Heart right ventricle (tissue), 16 donors: Measurements from ENCODE around the gene ROS1. TPM values are rescaled to one million over a fixed set of nuclear protein-coding genes. Genes with fewer than 3 reads are reported as not detected.

Experiments
- ATAC-seq, 8 donors: fragments of 200-7000 bp; cut with Tn5 transposase; one replicate each; pipeline ENCODE4 v1.9.1; 2020; ENCODE audit warnings: mild to moderate bottlenecking in 8 of 8, moderate library complexity in 8 of 8, moderate number of reproducible peaks in 1 of 8
- DNase-seq, 2 donors: peaks; one replicate each; pipeline ENCODE4 v3.0.0-alpha.2; 2020
- H3K27ac ChIP-seq, 10 donors: fragments of 200-600 bp; sonication (generic) in 2 of 10; one replicate each; pipeline versions ENCODE4 v1.5.0 to v1.8.0; 2020 to 2022; ENCODE audit warnings: mild to moderate bottlenecking in 3 of 10
- H3K27me3 ChIP-seq, 7 donors: fragments of 200-600 bp; one replicate each; pipeline ENCODE4 v1.8.0; 2021 to 2022; ENCODE audit warnings: mild to moderate bottlenecking in 2 of 7
- H3K36me3 ChIP-seq, 9 donors: fragments of 200-600 bp; sonication (generic) in 1 of 9; one replicate each; pipeline versions ENCODE4 v1.5.0 to v1.8.0; 2020 to 2022; ENCODE audit warnings: mild to moderate bottlenecking in 2 of 9
- H3K4me1 ChIP-seq, 9 donors: fragments of 200-600 bp; sonication (generic) in 1 of 9; one replicate each; pipeline versions ENCODE4 v1.5.0 to v1.8.0; 2020 to 2022; ENCODE audit warnings: mild to moderate bottlenecking in 4 of 9
- H3K4me3 ChIP-seq, 10 donors: fragments of 200-600 bp; sonication (generic) in 2 of 10; one replicate each; pipeline versions ENCODE4 v1.5.0 to v1.8.0; 2020 to 2022; ENCODE audit warnings: mild to moderate bottlenecking in 7 of 10, moderate library complexity in 2 of 10
- H3K9me3 ChIP-seq, 11 donors: fragments of 200-600 bp in 10 of 11; sonication (generic) in 2 of 11; one replicate each; pipeline versions ENCODE4 v1.5.0 to v1.8.0; 2013 to 2022; ENCODE audit warnings: mild to moderate bottlenecking in 2 of 11, control low read depth in 1 of 11, moderate library complexity in 1 of 11
- WGBS, 2 donors: extraction: QIAGEN DNeasy Blood & Tissue Kit; methylation state at CpG; one replicate each; pipeline ENCODE4 v1.1.7; 2013; ENCODE audit warnings: inconsistent platforms in 1 of 2; 5-methylcytosine and 5-hydroxymethylcytosine counted together
- intact Hi-C, 10 donors: fragments of 100-400 bp; cut with DNase I; formaldehyde crosslinking; loops; one replicate each; pipeline versions ENCODE4 v1.11.1 to v1.14.2; 2022
- polyA plus RNA-seq, 2 donors: library from polyadenylated mRNA; stranded (reverse); fragments of 200-250 nt; gene quantifications; one replicate each; pipeline ENCODE4 v1.2.3, GENCODE V29; 2013
- total RNA-seq, 10 donors: library from RNA; stranded (reverse); fragmentation: NEBNext Ultra II Directional in 3 of 10; extraction: Animal tissue kit (Norgen Biotek cat#: 25700) in 3 of 10; gene quantifications; one replicate each; pipeline versions ENCODE4 v1.2.1 to v1.2.4, GENCODE V29; 2021 to 2023
- TF ChIP-seq, protein P1 (sequence below), 9 donors: fragments of 200-600 bp; sonication (generic) in 2 of 9; IDR thresholded peaks; one replicate each; pipeline versions ENCODE4 v1.5.0 to v1.8.0; 2021 to 2022; ENCODE audit warnings: antibody characterized with exemption in 9 of 9, mild to moderate bottlenecking in 5 of 9, moderate library complexity in 1 of 9
- donor health status: Arrhythmogenic right ventricular cardiomyopathy.
- donor health status: ischemic (EF 13 %, LVEDD 7.1; RV severe dilation, severe dysfunction).
- donor health status: healthy with polysubstance abuse.
- donor health status: DM: no; HTN: yes; CAD: no.
- donor health status: DM: no; HTN: no; CAD: no.
- donor health status: ischemic (EF 25% LVEDD 6.9; RV normal size, moderate dysfunction).
- donor health status: ischemic (EF 25% LVEDD 5.7; RV mildly dilated, moderate dysfunction).
- donor health status: healthy.
- donor health status: DM: yes; HTN: yes; CAD: no.
- donor health status: Ischemic cardiomyopathy.
- donor health status: ischemic (EF 35%, LVEDD 5.7; RV mildly dilated, moderate dysfunction).
- donor health status: nonischemic (EF 11% LVEDD 7.7; RV severe dilation, severe dysfunction).
- donor health status: DM: yes; HTN: yes; CAD: no.
- donor health status: PGD.
- donor health status: ischemic (EF 29% LVEDD 5.4; RV normal size, mild dysfunction).
- donor health status: nonischemic (EF 23%, LVEDD 6.1; RV moderate dilation, normal function).

ROS1 gene
- total and polyA plus RNA-seq, 12 donors = 0.02 to 0.13 (median 0.08) TPM; not detected in 4

DNA sequence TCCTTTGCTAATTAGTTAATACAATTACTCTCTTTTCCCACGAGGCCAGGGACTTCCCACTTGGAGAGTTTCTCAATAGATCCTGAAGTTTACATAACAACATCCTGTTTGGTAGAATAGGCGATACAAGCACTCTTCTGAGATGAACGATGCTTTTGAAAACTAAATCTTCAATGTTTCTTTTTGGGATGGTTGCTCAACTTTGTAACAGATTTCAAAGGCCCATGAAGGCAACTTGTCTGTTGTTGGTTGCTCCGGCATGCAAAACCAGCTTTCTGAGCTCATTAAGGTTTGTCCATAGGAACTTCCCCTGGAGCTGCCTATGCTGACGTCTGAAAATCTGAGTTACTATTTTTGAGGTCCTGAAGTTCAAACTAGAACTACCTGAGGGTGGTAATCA is 25.9 kb upstream of the ROS1 start:
- peaks cover 0 to 14% (median 0%) of the 10 kb centered on the region in 9 donors for H3K4me1 ChIP-seq
- ATAC-seq (no peak), DNase-seq (no peak)
- H3K4me3 ChIP-seq = no peak overlapping the region
- no peaks in the 10 kb centered on the region for H3K9me3 ChIP-seq
- TF ChIP-seq, protein P1, sequence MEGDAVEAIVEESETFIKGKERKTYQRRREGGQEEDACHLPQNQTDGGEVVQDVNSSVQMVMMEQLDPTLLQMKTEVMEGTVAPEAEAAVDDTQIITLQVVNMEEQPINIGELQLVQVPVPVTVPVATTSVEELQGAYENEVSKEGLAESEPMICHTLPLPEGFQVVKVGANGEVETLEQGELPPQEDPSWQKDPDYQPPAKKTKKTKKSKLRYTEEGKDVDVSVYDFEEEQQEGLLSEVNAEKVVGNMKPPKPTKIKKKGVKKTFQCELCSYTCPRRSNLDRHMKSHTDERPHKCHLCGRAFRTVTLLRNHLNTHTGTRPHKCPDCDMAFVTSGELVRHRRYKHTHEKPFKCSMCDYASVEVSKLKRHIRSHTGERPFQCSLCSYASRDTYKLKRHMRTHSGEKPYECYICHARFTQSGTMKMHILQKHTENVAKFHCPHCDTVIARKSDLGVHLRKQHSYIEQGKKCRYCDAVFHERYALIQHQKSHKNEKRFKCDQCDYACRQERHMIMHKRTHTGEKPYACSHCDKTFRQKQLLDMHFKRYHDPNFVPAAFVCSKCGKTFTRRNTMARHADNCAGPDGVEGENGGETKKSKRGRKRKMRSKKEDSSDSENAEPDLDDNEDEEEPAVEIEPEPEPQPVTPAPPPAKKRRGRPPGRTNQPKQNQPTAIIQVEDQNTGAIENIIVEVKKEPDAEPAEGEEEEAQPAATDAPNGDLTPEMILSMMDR (IDR thresholded peaks at IDR 0.05) = no peak
- intact Hi-C loops = loop anchor here in 7 of 10 donors (2.0 to 5.0 kb wide), 6 partner anchors 103 to 155 kb away; partner anchors contain the start of gene GOPC (in 1 of the 7)
- H3K36me3 ChIP-seq = no peaks in the 10 kb centered on the region
- no peak overlapping the region for H3K27ac ChIP-seq
- peaks cover 0 to 17% (median 9%) of the 10 kb centered on the region in 7 donors for H3K27me3 ChIP-seq
- WGBS, 2 donors = 50 to 51% methylated on average over 5 of the region's 5 CpGs

DNA sequence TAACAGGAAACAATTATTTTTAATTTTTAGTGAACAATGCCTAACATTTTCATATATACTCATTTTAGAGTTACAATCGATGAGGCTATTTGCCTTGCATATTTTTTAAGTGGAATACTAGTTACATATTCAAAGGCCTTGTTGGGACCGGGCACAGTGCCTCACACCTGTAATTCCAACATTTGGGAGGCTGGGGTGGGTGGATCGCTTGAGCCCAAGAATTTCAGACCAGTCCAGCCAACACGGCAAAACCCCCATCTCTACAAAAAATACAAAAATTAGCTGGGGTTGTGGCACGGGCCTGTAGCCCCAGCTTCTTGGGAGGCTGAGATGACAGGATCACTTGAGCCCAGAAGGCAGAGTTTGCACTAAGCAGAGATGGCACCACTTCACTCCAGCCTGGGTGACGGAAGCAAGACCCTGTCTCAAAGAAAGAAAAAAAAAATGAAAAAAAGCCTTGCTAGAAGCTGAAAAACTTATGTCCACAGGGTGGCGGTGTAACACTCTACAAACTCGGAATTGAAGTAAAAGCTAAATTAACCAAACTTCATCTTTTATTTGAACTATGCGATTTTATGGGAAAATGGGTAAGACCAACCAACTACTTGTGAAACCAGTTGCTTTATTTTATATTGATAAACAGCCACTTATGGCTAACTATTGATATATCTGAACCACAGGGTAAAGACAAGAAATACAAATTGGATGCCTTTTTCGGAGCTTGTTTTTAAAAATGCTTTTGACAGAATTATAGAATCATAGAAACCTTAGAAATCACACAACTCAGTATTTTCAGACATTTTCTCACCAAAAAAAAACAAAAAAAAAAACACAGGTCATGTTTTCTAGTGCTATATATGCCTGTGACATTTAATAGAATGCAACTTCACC is 24.1 kb upstream of the ROS1 start:
- DNase-seq = peak in 1 of 2 donors; percentile 58
- WGBS, 2 donors = 41 to 45% methylated on average over 10 of the region's 10 CpGs

DNA sequence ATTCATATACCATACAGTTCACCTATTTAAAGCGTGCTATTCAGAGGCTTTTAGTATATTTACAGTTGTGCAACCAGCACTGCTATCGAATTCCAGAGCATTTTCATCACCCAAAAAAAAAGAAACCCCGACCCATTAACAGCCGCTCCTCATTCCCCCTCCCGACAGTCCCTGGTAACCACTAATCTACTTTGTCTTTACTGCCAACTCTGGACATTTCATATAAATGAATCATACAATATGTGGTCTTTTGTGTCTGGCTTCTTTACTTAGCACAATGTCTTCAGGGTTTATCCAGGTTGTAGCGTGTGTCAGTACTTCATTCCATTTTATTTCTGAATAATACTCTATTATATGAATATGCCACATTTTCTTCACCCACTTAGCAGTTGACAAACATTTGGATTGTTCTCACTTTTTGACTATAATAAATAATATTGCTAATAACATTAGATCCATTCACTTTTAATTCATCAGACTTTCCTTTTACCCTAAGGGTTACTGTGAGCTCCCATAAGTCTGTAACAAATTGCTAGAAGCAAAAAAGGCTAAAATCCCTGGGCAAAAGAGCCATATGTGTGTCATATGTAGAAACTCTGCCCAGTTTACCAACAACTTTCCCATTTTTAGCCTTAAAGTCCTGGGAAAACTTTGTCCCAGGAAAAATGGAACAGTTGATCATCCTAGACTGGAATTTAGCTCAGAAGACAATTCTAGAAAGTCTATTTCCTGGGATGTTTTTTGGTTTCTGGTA is 23.2 kb upstream of the ROS1 start:
- Histone ChIP-seq H3K4me1 (peaks cover 0 to 14% (median 0%) of the 10 kb centered on the region in 9 donors), H3K36me3 (no peaks in the 10 kb centered on the region), H3K9me3 (no peaks in the 10 kb centered on the region), H3K27ac (no peak overlapping the region), H3K27me3 (peaks cover 0 to 23% (median 12%) of the 10 kb centered on the region in 7 donors), H3K4me3 (no peak overlapping the region)
- ATAC-seq = peak in 3 of 8 donors; percentile 55 to 73 (median 58)
- 49 to 52% methylated on average over 6 of the region's 6 CpGs for WGBS, 2 donors
- intact Hi-C loops = loop anchor here in 6 of 10 donors (2.0 to 10.0 kb wide), 7 partner anchors 94 to 158 kb away; no protein-coding TSS in a partner anchor
- TF ChIP-seq, protein P1 (IDR thresholded peaks at IDR 0.05) = no peak
- DNase-seq = no peak

More for the DNA sequence above, 24.1 kb upstream of the ROS1 start:
- no peaks in the 10 kb centered on the region for H3K36me3 ChIP-seq
- H3K27ac ChIP-seq = no peak overlapping the region
- intact Hi-C loops = loop anchor here (1.0 to 10.0 kb wide), 12 partner anchors 95 to 158 kb away; partner anchors contain the start of gene GOPC (in 1 of the 10)
- H3K27me3 ChIP-seq = peaks cover 0 to 23% (median 12%) of the 10 kb centered on the region in 7 donors
- no peak overlapping the region for H3K4me3 ChIP-seq
- no peaks in the 10 kb centered on the region for H3K9me3 ChIP-seq
- no peak for ATAC-seq
- TF ChIP-seq, protein P1 (IDR thresholded peaks at IDR 0.05) = peak; percentile 63 to 86 (median 77)
- peaks cover 0 to 14% (median 0%) of the 10 kb centered on the region in 9 donors for H3K4me1 ChIP-seq

DNA sequence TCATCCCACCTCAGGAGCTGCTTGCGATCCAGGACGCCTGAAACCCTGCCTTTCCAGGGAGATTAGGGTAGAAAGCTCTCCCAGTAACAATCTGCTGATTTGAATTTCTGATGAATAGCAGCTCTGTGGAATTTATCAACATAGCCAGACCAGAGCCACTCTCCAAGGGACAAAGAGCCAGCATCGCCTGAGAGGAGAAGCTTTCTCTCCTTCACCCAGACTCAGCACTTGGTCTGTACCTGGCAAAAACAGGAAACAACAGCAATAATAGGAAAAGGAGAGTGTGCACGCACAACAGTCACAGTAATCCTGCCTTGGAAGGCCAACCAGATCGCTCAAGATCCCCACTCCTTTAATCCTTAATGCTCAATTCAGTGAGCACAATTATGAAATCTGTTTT is 22.3 kb upstream of the ROS1 start:
- H3K4me3 ChIP-seq = no peak overlapping the region
- H3K36me3 ChIP-seq = no peaks in the 10 kb centered on the region
- H3K9me3 ChIP-seq = no peaks in the 10 kb centered on the region
- peaks cover 0 to 14% (median 0%) of the 10 kb centered on the region in 9 donors for H3K4me1 ChIP-seq
- ATAC-seq (no peak), DNase-seq (no peak)
- H3K27me3 ChIP-seq = peaks cover 0 to 26% (median 12%) of the 10 kb centered on the region in 7 donors
- 45 to 48% methylated on average over 5 of the region's 5 CpGs for WGBS, 2 donors
- intact Hi-C loops = loop anchor here in 6 of 10 donors (2.0 to 10.0 kb wide), 7 partner anchors 93 to 159 kb away; no protein-coding TSS in a partner anchor
- H3K27ac ChIP-seq = no peak overlapping the region
- TF ChIP-seq, protein P1 (IDR thresholded peaks at IDR 0.05) = no peak
